SK-N-SH (cell line): ENCODE results near the gene ZSCAN21. TPM values are rescaled to one million over a fixed set of nuclear protein-coding genes. Genes with fewer than 3 reads are reported as not detected.

Experiments
- CTCF ChIA-PET: fragments of 300-600, 350-600 bp; formaldehyde crosslinking; extraction: SDS; loops from one replicate; lab custom pipeline; 2021; lab: Yijun Ruan, JAX
- POLR2A ChIA-PET: fragments of 350-600 bp; sonication (Branson Sonifier 250); formaldehyde crosslinking; extraction: SDS; loops from one replicate; lab custom pipeline; 2020; ENCODE audit warnings: antibody characterized with exemption, inconsistent platforms; lab: Yijun Ruan, JAX
- DNase-seq: peaks from one replicate; pipeline ENCODE4 v3.0.0; 2012
- H2AFZ ChIP-seq: fragments of 200-600 bp; sonication (generic); 2 replicates; pipeline ENCODE4 v1.8.1; 2016; ENCODE audit warnings: antibody characterized with exemption, mild to moderate bottlenecking, low read depth
- H3F3A ChIP-seq: fragments of 200-600 bp; sonication (generic); replicated peaks from 2 replicates; pipeline ENCODE3; 2016; ENCODE audit warnings: antibody characterized with exemption, mild to moderate bottlenecking; ENCODE audit not compliant: insufficient read depth
- H3K27ac ChIP-seq, 2 experiments: fragments of 200-500 bp in 1 of 2; fragments of 200-600 bp in 1 of 2; sonication (Bioruptor generic) in 1 of 2; sonication (generic), shearing (Covaris generic) in 1 of 2; 2 replicates each; pipeline versions ENCODE4 v1.5.1 to v1.6.1; 2014 to 2016; ENCODE audit warnings: low read depth in 2 of 2, inconsistent platforms in 1 of 2, low read length in 1 of 2, mild to moderate bottlenecking in 1 of 2, mixed read lengths in 1 of 2
- H3K27me3 ChIP-seq: fragments of 200-600 bp; sonication (generic), shearing (Covaris generic); 2 replicates; pipeline ENCODE4 v1.6.1; 2016; ENCODE audit warnings: mixed run types; ENCODE audit not compliant: insufficient read depth
- H3K36me3 ChIP-seq, 2 experiments: fragments of 200-500 bp in 1 of 2; fragments of 200-600 bp in 1 of 2; sonication (Bioruptor generic) in 1 of 2; sonication (generic) in 1 of 2; replicated peaks in 1 of 2; 2 replicates each; pipeline versions ENCODE3 to v1.5.1; 2014 to 2016; ENCODE audit warnings: low read length in 1 of 2, mild to moderate bottlenecking in 1 of 2; ENCODE audit not compliant: insufficient read depth in 2 of 2, control insufficient read depth in 1 of 2
- H3K4me1 ChIP-seq, 2 experiments: fragments of 200-500 bp in 1 of 2; fragments of 200-600 bp in 1 of 2; sonication (Bioruptor generic) in 1 of 2; sonication (generic), shearing (Covaris generic) in 1 of 2; 2 replicates each; pipeline versions ENCODE4 v1.5.1 to v1.6.1; 2014 to 2016; ENCODE audit warnings: low read depth in 1 of 2, low read length in 1 of 2, mixed run types in 1 of 2; ENCODE audit not compliant: insufficient read depth in 2 of 2, control insufficient read depth in 1 of 2
- H3K4me2 ChIP-seq: fragments of 200-600 bp; sonication (generic), shearing (Covaris generic); 2 replicates; pipeline ENCODE4 v1.6.1; 2017; ENCODE audit warnings: mixed run types
- H3K4me3 ChIP-seq, 2 experiments: fragments of 200-500 bp in 1 of 2; fragments of 200-600 bp in 1 of 2; sonication (Bioruptor generic) in 1 of 2; sonication (generic), shearing (Covaris generic) in 1 of 2; 2 replicates each; pipeline versions ENCODE4 v1.5.1 to v1.8.1; 2014 to 2016; ENCODE audit warnings: low read depth in 2 of 2, inconsistent platforms in 1 of 2, low read length in 1 of 2, mild to moderate bottlenecking in 1 of 2, mixed read lengths in 1 of 2, moderate library complexity in 1 of 2
- H3K79me2 ChIP-seq: fragments of 200-600 bp; sonication (generic); 2 replicates; pipeline ENCODE4 v1.8.1; 2017; ENCODE audit warnings: mild to moderate bottlenecking; ENCODE audit not compliant: insufficient read depth
- H3K9ac ChIP-seq: fragments of 200-600 bp; sonication (generic); 2 replicates; pipeline ENCODE4 v1.6.1; 2017; ENCODE audit warnings: mixed run types
- H3K9me2 ChIP-seq: fragments of 200-600 bp; sonication (generic); 2 replicates; pipeline ENCODE4 v1.6.1; 2017; ENCODE audit warnings: mixed run types
- H3K9me3 ChIP-seq: fragments of 200-600 bp; sonication (generic); 2 replicates; pipeline ENCODE4 v1.6.1; 2017; ENCODE audit warnings: mixed run types, mild to moderate bottlenecking, moderate library complexity
- H4K20me1 ChIP-seq: fragments of 200-600 bp; sonication (generic); 2 replicates; pipeline ENCODE4 v1.6.1; 2017; ENCODE audit warnings: mild to moderate bottlenecking, mixed run types; ENCODE audit not compliant: insufficient read depth
- CHD2 ChIP-seq: fragments of 150-350 bp; IDR thresholded peaks from 2 replicates; pipeline ENCODE4 v1.6.1; 2018; ENCODE audit warnings: low read length; ENCODE audit not compliant: partially characterized antibody
- CTCF ChIP-seq: fragments of 200-600 bp; sonication (generic); IDR thresholded peaks from 2 replicates; pipeline ENCODE4 v1.6.1; 2017; ENCODE audit warnings: antibody characterized with exemption, mild to moderate bottlenecking, moderate library complexity
- ELF1 ChIP-seq: IDR thresholded peaks from 2 replicates; pipeline ENCODE4 v1.4.0; 2012
- EZH2phosphoT487 ChIP-seq: fragments of 200-600 bp; sonication (generic); IDR thresholded peaks from 2 replicates; pipeline ENCODE4 v1.6.1; 2017; ENCODE audit warnings: low read depth, mixed run types, mild to moderate bottlenecking, antibody characterized with exemption, moderate library complexity, borderline replicate concordance
- FOXJ3 ChIP-seq: sonication (generic); formaldehyde crosslinking; IDR thresholded peaks from 2 replicates; pipeline ENCODE4 v1.5.1; 2020; ENCODE audit warnings: mild to moderate bottlenecking, missing genetic modification reagents
- FOXM1 ChIP-seq: IDR thresholded peaks from 2 replicates; pipeline ENCODE4 v1.4.0; 2012; ENCODE audit warnings: low read depth, mild to moderate bottlenecking
- GATA2 ChIP-seq: sonication (generic); formaldehyde crosslinking; IDR thresholded peaks from 2 replicates; pipeline ENCODE4 v1.5.0; 2020; ENCODE audit warnings: mild to moderate bottlenecking, missing genetic modification reagents
- IRF3 ChIP-seq: fragments of 150-350 bp; IDR thresholded peaks from 2 replicates; pipeline ENCODE4 v1.6.1; 2016; ENCODE audit warnings: mild to moderate bottlenecking, low read depth, low read length
- MAX ChIP-seq: IDR thresholded peaks from 2 replicates; pipeline ENCODE4 v1.4.0; 2012; ENCODE audit warnings: low read depth
- NFIC ChIP-seq: IDR thresholded peaks from 2 replicates; pipeline ENCODE4 v1.4.0; 2012; ENCODE audit warnings: borderline replicate concordance
- PBX3 ChIP-seq: IDR thresholded peaks from 2 replicates; pipeline ENCODE4; 2012
- RCOR1 ChIP-seq: fragments of 150-350 bp; IDR thresholded peaks from 2 replicates; pipeline ENCODE4 v1.6.1; 2017; ENCODE audit warnings: antibody characterized with exemption, low read length
- RFX5 ChIP-seq: IDR thresholded peaks from 2 replicates; pipeline ENCODE4 v1.6.1; 2012; ENCODE audit warnings: mild to moderate bottlenecking, improper control_type of control experiment, low read length
- RXRA ChIP-seq: IDR thresholded peaks from 2 replicates; pipeline ENCODE4 v1.4.0; 2012; ENCODE audit warnings: low read depth, mild to moderate bottlenecking, borderline replicate concordance
- SIN3A ChIP-seq: IDR thresholded peaks from 2 replicates; pipeline ENCODE4 v1.6.1; 2012; ENCODE audit warnings: low read depth, mild to moderate bottlenecking, low read length, moderate library complexity, borderline replicate concordance
- SMC3 ChIP-seq: IDR thresholded peaks from 2 replicates; pipeline ENCODE4 v1.6.1; 2012; ENCODE audit warnings: low read depth, low read length, improper control_type of control experiment
- TAF1 ChIP-seq: IDR thresholded peaks from 2 replicates; pipeline ENCODE4 v1.6.1; 2012; ENCODE audit warnings: low read depth, mild to moderate bottlenecking, low read length, moderate library complexity, borderline replicate concordance
- USF1 ChIP-seq: IDR thresholded peaks from 2 replicates; pipeline ENCODE4 v1.4.0; 2012; ENCODE audit warnings: low read depth, borderline replicate concordance
- WGBS: methylation state at CpG from one replicate; pipeline ENCODE4 v1.1.6; 2017; ENCODE audit warnings: low lambda C conversion rate; 5-methylcytosine and 5-hydroxymethylcytosine counted together
- polyA plus RNA-seq, 3 experiments: library from polyadenylated mRNA; depleted of rRNA; stranded (reverse); fragments of >200 nt; gene quantifications; 2 replicates each; pipeline ENCODE4 v1.2.3, GENCODE V29; 2012

Gene ZSCAN21
- polyA plus RNA-seq, 1 of the 3 experiments (the other 2 are of a cell fraction), result 17.5 TPM

GRCh38 chr7:100085515-100085914 is 35.9 kb downstream of the ZSCAN21 start:
- DNase-seq, result no peak
- no peaks in the 10 kb centered on the region for H3K9me2 ChIP-seq
- TF ChIP-seq SIN3A (no peak), CHD2 (no peak), USF1 (no peak), NFIC (no peak), FOXJ3 (no peak), RFX5 (no peak), GATA2 (CRISPR knock-in tag) (no peak), TAF1 (no peak), SMC3 (no peak), RXRA (no peak), EZH2phosphoT487 (no peak), ELF1 (no peak), IRF3 (no peak), FOXM1 (no peak), RCOR1 (no peak), PBX3 (no peak), MAX (no peak), CTCF (no peak)
- TF ChIP-seq, all 33 proteins: peak for 0
- ChIA-PET CTCF (interaction anchor here (1.0 to 8.5 kb wide), 4 partner anchors 12 to 92 kb away, joined by 4 to 59 read pairs (median 22); partner anchors contain the start of genes AP4M1 and MCM7), POLR2A (interaction anchor here (1.8 kb wide), 1 partner anchor 15 kb away, joined by 7 read pairs; the partner anchor contains the start of genes AP4M1 and MCM7)
- Histone ChIP-seq H3K4me1 (peaks cover 11 to 29% of the 10 kb centered on the region in 2 experiments; a peak in 3 of 4 replicates), H4K20me1 (no peaks in the 10 kb centered on the region), H3K27ac (peak overlapping the region in 1 of 2 experiments; percentile 98; a peak in 1 of 4 replicates), H3K36me3 (peaks cover under 1 to 4% of the 10 kb centered on the region in 2 experiments), H3F3A (peaks cover 39% of the 10 kb centered on the region), H3K9me3 (no peaks in the 10 kb centered on the region), H3K9ac (no peak overlapping the region), H3K4me2 (no peak overlapping the region), H2AFZ (no peak overlapping the region), H3K4me3 (no peak overlapping the region), H3K27me3 (no peaks in the 10 kb centered on the region), H3K79me2 (peaks cover 38% of the 10 kb centered on the region)
- WGBS, result 89% methylated on average over 3 of the region's 3 CpGs
